Measurements from ENCODE around the gene PSPH. TPM values are rescaled to one million over a fixed set of nuclear protein-coding genes. Genes with fewer than 3 reads are reported as not detected.
"Not testable (repeated sequence)": the region's sequence is repeated elsewhere in the genome, so short reads cannot be mapped to it uniquely, and the experiment has no call there.

The PSPH gene
- total RNA-seq, 2 donors from 2014 or later: 4.6 to 14.3 TPM

DNA sequence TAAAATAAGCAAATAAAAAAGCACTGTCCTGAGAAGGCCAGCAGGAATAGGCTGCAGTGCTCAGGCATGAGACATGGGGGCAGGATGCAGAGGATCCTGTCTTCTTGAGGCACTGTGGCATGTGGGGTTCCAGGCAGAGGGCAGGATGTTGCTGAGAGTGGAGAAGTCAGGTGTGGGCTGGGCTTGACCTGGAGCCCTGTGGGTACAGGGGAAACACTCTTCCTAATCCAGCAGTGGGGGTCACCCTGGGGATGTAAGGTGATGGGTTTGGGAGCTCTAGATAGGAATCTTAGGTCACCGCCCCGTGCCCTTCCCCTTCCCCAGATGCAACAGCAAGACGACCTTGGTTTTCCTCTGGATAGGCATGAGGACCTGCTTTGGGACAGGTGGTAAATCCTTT is 26.4 kb upstream of the PSPH start:
- Histone ChIP-seq H3K9me3 (no peaks in the 10 kb centered on the region), H3K4me1 (peaks cover 24% of the 10 kb centered on the region), H3K4me3 (no peak overlapping the region), H3K27ac (no peak overlapping the region), H3K36me3 (replicated peaks in 1 of 2; ENCODE audit: insufficient read depth in 1 of 2, low read depth in 2 of 2) (no peaks in the 10 kb centered on the region), H3K27me3 (no peaks in the 10 kb centered on the region)
- DNase-seq: peak in 1 of 4 donors; percentile 0
- no peak for TF ChIP-seq CTCF (IDR thresholded peaks at IDR 0.05)
- no peak for TF ChIP-seq POLR2A (IDR thresholded peaks at IDR 0.05)
- no peak for ATAC-seq
- WGBS, 2 donors: 87% methylated on average over 3 of the region's 3 CpGs; no CpG with 5 or more reads in 1 of the 2 donors
- intact Hi-C loops (cut with DNase I): no loop called here

- Histone ChIP-seq H3K27ac (peak overlapping the region in 3 of 4 donors; percentile 57 to 72 (median 72)), H3K27me3 (no peaks in the 10 kb centered on the region), H3K4me3 (no peak overlapping the region), H3K4me1 (peaks cover 16% of the 10 kb centered on the region), H3K36me3 (replicated peaks in 1 of 2; ENCODE audit: insufficient read depth in 1 of 2, low read depth in 2 of 2) (peaks cover 7% of the 10 kb centered on the region in 2 donors), H3K9me3 (no peaks in the 10 kb centered on the region)
- ATAC-seq: peak; percentile 99
- 7 to 16% methylated on average over 18 to 19 of the region's 19 CpGs for WGBS, 2 donors
- intact Hi-C loops (cut with DNase I): loop anchor here (5.0 kb wide), 1 partner anchor 67 kb away; no protein-coding TSS in a partner anchor
- DNase-seq: peak; percentile 94 to 97 (median 97)
- TF ChIP-seq CTCF (IDR thresholded peaks at IDR 0.05) (peak; percentile 89 to 99 (median 99)), POLR2A (IDR thresholded peaks at IDR 0.05) (peak in 1 of 3 donors; percentile 23)
These were observed 23.1 kb upstream of the PSPH start for GRCh38 chr7:56074371-56074791.

DNA sequence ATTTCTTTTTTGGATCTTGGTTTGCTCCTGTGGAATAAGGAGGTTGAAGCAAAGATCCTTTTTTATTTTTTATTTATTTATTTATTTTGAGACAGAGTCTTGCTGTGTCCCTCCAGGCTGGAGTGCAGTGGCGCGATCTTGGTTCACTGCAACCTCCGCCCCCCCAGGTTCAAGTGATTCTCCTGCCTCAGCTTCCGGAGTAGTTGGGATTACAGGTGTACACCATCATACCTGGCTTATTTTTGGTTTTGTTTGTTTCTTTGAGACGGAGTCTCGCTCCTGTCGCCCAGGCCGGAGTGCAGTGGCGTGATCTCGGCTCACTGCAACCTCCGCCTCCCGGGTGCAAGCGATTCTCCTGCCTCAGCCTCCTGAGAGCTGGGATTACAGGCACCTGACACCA is 15.1 kb upstream of the PSPH start:
- H3K4me3 ChIP-seq; H3K27ac ChIP-seq; H3K9me3 ChIP-seq; intact Hi-C loops (cut with DNase I); ATAC-seq; H3K27me3 ChIP-seq: not testable (repeated sequence)
- Histone ChIP-seq H3K36me3 (replicated peaks in 1 of 2; ENCODE audit: insufficient read depth in 1 of 2, low read depth in 2 of 2) (peaks cover 7 to 13% of the 10 kb centered on the region in 2 donors), H3K4me1 (peaks cover 30% of the 10 kb centered on the region)
- WGBS, 2 donors: 96 to 97% methylated on average over 13 of the region's 13 CpGs
- DNase-seq: peak in 1 of 4 donors; percentile 1

DNA sequence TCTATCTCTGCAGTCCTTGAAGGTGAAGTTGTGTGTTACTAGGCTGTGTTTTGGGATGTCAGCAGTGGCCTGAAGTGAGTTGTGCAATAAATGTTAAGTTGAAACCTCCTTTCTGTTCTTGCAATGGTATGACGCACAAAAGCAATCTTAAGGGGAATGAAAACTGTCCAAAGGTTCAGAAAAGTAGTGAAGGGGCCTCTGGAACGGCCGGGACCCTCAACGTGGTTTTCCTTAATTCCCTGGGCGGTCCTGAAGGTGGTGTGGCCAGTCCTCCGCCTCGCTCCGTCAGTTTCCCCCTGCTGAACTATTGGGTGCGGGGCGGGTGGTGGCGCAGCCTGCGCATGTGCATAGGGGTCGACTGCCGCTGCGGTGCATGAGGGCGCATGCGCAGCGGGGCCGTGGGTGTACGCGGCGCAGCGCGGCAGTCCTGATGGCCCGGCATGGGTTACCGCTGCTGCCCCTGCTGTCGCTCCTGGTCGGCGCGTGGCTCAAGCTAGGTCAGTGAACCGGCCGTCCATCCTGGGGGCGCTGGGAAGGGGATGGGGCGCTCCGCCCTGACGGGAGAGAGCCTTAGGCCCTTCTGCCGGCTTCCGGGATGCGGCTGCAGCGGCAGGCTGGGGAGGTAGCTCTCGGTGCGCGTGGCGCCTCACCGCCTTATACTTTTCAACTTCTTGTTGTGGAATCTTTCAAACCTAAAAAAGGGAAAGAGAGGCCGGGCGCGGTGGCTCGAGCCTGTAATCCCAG is 12.8 kb upstream of the PSPH start, which contains the start of gene SUMF2:
SUMF2 (plus strand) TSS at position 405 of the 744 bp plus-strand sequence; CDS start at position 431, 26 bp downstream.
- peak; percentile 94 for ATAC-seq
- peak within 1 kb of the TSS; percentile 59 to 65 for H3K4me3 ChIP-seq

More for the DNA sequence above, 12.8 kb upstream of the PSPH start, which contains the start of gene SUMF2:
- WGBS, 2 donors: 0 to 2% methylated on average over 8 to 49 of the region's 49 CpGs
- Histone ChIP-seq H3K36me3 (replicated peaks in 1 of 2; ENCODE audit: insufficient read depth in 1 of 2, low read depth in 2 of 2) (peaks cover 0 to 19% of the 10 kb centered on the region in 2 donors), H3K9me3 (no peaks in the 10 kb centered on the region), H3K4me1 (peaks cover 42% of the 10 kb centered on the region), H3K27ac (peak within 1 kb of the TSS; percentile 91 to 95 (median 92)), H3K27me3 (no peaks in the 10 kb centered on the region)
- TF ChIP-seq POLR2A (IDR thresholded peaks at IDR 0.05) (peak; percentile 80 to 91 (median 89)), CTCF (IDR thresholded peaks at IDR 0.05) (peak in 1 of 7 experiments; percentile 27)
- intact Hi-C loops (cut with DNase I): no loop called here
- peak; percentile 87 to 93 (median 90) for DNase-seq
